ENCODE results near the gene ZNF580.

- TF ChIP-seq CTCF (IDR thresholded peaks at IDR 0.05) (peak in 1 of 7 experiments; percentile 2), POLR2A (IDR thresholded peaks at IDR 0.05) (peak; percentile 49 to 83 (median 75))
Measured at GRCh38 chr19:55654868-55655647, 14.3 kb downstream of the ZNF580 start, which contains the start of gene U2AF2.
